B cell (primary cell): ENCODE data around the gene LAMA3. TPM values are rescaled to one million over a fixed set of nuclear protein-coding genes. Genes with fewer than 3 reads are reported as not detected.

ENCODE experiments used
- ATAC-seq: fragments of 200-7000 bp; cut with Tn5 transposase; one replicate; pipeline ENCODE4 v1.10.0; 2021; ENCODE audit warnings: low read depth, mild to moderate bottlenecking, moderate number of reproducible peaks, moderate library complexity
- CTCF ChIA-PET: fragments of 350-600 bp; sonication (Branson Sonifier 250); formaldehyde crosslinking; loops from one replicate; lab custom pipeline; 2021; ENCODE audit warnings: antibody characterized with exemption, inconsistent platforms; lab: Charles Lee
- POLR2A ChIA-PET: fragments of 350-600 bp; sonication (Branson Sonifier 250); formaldehyde crosslinking; loops from one replicate; lab custom pipeline; 2021; ENCODE audit warnings: antibody characterized with exemption; lab: Charles Lee
- DNase-seq: peaks from one replicate; pipeline ENCODE4 v3.0.0; 2013
- H2AFZ ChIP-seq: 2 replicates; pipeline ENCODE4 v1.6.1; 2012; ENCODE audit warnings: mild to moderate bottlenecking, low read depth, low read length; ENCODE audit not compliant: insufficient read depth, poor library complexity, severe bottlenecking
- H3K27ac ChIP-seq, 2 donors: 1 replicate in 1 of 2; 2 replicates in 1 of 2; pipeline ENCODE4 v1.5.1; 2012 to 2013; ENCODE audit warnings: low read length in 2 of 2, mild to moderate bottlenecking in 2 of 2, moderate library complexity in 1 of 2
- H3K27me3 ChIP-seq, 4 experiments: fragments of 200-600 bp in 1 of 4; sonication (generic) in 1 of 4; replicated peaks in 1 of 4; 1 replicate in 2 of 4; 2 replicates in 2 of 4; pipeline versions ENCODE4 v1.6.1 to v1.7.0; 2013 to 2016; ENCODE audit warnings: low read length in 3 of 4, mild to moderate bottlenecking in 2 of 4, mixed read lengths in 1 of 4, moderate library complexity in 1 of 4; ENCODE audit not compliant: insufficient read depth in 4 of 4, control insufficient read depth in 3 of 4; ENCODE audit errors: control extremely low read depth in 1 of 4
- H3K36me3 ChIP-seq, 2 experiments: replicated peaks in 1 of 2; 1 replicate in 1 of 2; 2 replicates in 1 of 2; pipeline versions ENCODE4 v1.6.1 to v1.7.1; 2013; ENCODE audit warnings: low read length in 1 of 2; ENCODE audit not compliant: insufficient read depth in 2 of 2, control insufficient read depth in 1 of 2; ENCODE audit errors: control extremely low read depth in 1 of 2, extremely low read depth in 1 of 2
- H3K4me1 ChIP-seq, 2 donors: fragments of 200-600 bp in 1 of 2; sonication (generic) in 1 of 2; 1 replicate in 1 of 2; 2 replicates in 1 of 2; pipeline versions ENCODE4 v1.5.1 to v1.6.1; 2013 to 2017; ENCODE audit warnings: low read length in 2 of 2; ENCODE audit not compliant: control insufficient read depth in 2 of 2, insufficient read depth in 2 of 2
- H3K4me2 ChIP-seq: replicated peaks from 2 replicates; pipeline ENCODE3; 2012; ENCODE audit warnings: mild to moderate bottlenecking, low read depth, low read length; ENCODE audit not compliant: poor library complexity, severe bottlenecking
- H3K4me3 ChIP-seq, 5 experiments: fragments of 200-600 bp in 1 of 5; sonication (generic) in 1 of 5; 1 replicate in 3 of 5; 2 replicates in 2 of 5; pipeline versions ENCODE4 v1.5.1 to v1.7.0; 2011 to 2016; ENCODE audit warnings: low read length in 4 of 5, mild to moderate bottlenecking in 4 of 5, low read depth in 2 of 5, control low read depth in 1 of 5, moderate library complexity in 1 of 5; ENCODE audit not compliant: insufficient read depth in 1 of 5; ENCODE audit errors: control extremely low read depth in 1 of 5, extremely low read depth in 1 of 5
- H3K79me2 ChIP-seq: fragments of 200-600 bp; sonication (generic); one replicate; pipeline ENCODE4 v1.6.0; 2016; ENCODE audit warnings: low read length; ENCODE audit not compliant: control insufficient read depth, insufficient read depth
- H3K9ac ChIP-seq: fragments of 200-600 bp; sonication (generic); 2 replicates; pipeline ENCODE4 v1.6.1; 2017; ENCODE audit warnings: mild to moderate bottlenecking, low read length, moderate library complexity
- H3K9me3 ChIP-seq, 3 donors: one replicate each; pipeline versions ENCODE4 v1.6.1 to v1.7.1; 2013; ENCODE audit warnings: low read length in 2 of 3; ENCODE audit not compliant: control insufficient read depth in 2 of 3, insufficient read depth in 1 of 3; ENCODE audit errors: control extremely low read depth in 1 of 3
- H4K20me1 ChIP-seq: 2 replicates; pipeline ENCODE4 v1.6.0; 2012; ENCODE audit warnings: mild to moderate bottlenecking, low read length; ENCODE audit not compliant: insufficient read depth, control insufficient read depth, poor library complexity, severe bottlenecking
- H3K27ac Mint-ChIP-seq: one replicate; pipeline ENCODE4 v1.8.0; 2021; ENCODE audit warnings: mixed read lengths
- H3K27me3 Mint-ChIP-seq: one replicate; pipeline ENCODE4 v1.8.0; 2021; ENCODE audit warnings: mixed read lengths
- H3K4me1 Mint-ChIP-seq: one replicate; pipeline ENCODE4 v1.8.0; 2021; ENCODE audit warnings: mixed read lengths
- H3K4me3 Mint-ChIP-seq: one replicate; pipeline ENCODE4 v1.8.0; 2021; ENCODE audit warnings: mixed read lengths
- H3K9me3 Mint-ChIP-seq: one replicate; pipeline ENCODE4 v1.8.0; 2022; ENCODE audit warnings: mixed read lengths; ENCODE audit not compliant: insufficient read depth
- CTCF ChIP-seq: fragments of 200-600 bp; IDR thresholded peaks from one replicate; pipeline ENCODE4 v1.8.0; 2022; ENCODE audit warnings: antibody characterized with exemption, mild to moderate bottlenecking
- EZH2 ChIP-seq: IDR thresholded peaks from 2 replicates; pipeline ENCODE4 v1.6.1; 2012; ENCODE audit warnings: borderline replicate concordance, low read depth, mild to moderate bottlenecking, moderate library complexity, low read length; ENCODE audit not compliant: insufficient read depth, poor library complexity, severe bottlenecking
- WGBS: methylation state at CpG from one replicate; pipeline ENCODE4 v1.1.5; 2013; ENCODE audit warnings: missing lambda C conversion rate; ENCODE audit not compliant: insufficient coverage; 5-methylcytosine and 5-hydroxymethylcytosine counted together
- intact Hi-C: fragments of 100-400 bp; cut with micrococcal nuclease; formaldehyde crosslinking; loops from one replicate; pipeline ENCODE4 v1.10.0; 2022
- polyA plus RNA-seq: library from polyadenylated mRNA; depleted of rRNA; stranded (reverse); fragments of >200 nt; gene quantifications from 2 replicates; pipeline ENCODE4 v1.2.3, GENCODE V29; 2012
- total RNA-seq, 2 donors: library from RNA; stranded (reverse); fragments of 120-200 nt in 1 of 2; gene quantifications; 1 replicate in 1 of 2; 2 replicates in 1 of 2; pipeline versions ENCODE4 v1.2.3 to v1.2.4, GENCODE V29; 2013 to 2022

The LAMA3 gene
- total and polyA plus RNA-seq, 2 donors (not counting 1 experiment from before 2014, with no cell fraction given), result 0.03 to 0.32 TPM

GRCh38 chr18:23690505-23691068 lies 1.3 kb downstream of the LAMA3 start:
- no peak for ATAC-seq
- Histone ChIP-seq H3K4me1 (peaks cover 14 to 15% of the 10 kb centered on the region in 2 donors), H3K4me3 (no peak overlapping the region), H3K27ac (no peak overlapping the region), H3K79me2 (no peaks in the 10 kb centered on the region), H3K9ac (no peak overlapping the region), H3K27me3 (peaks cover 0 to 34% (median 19%) of the 10 kb centered on the region in 4 experiments), H3K9me3 (peaks cover 0 to 3% (median 2%) of the 10 kb centered on the region in 3 donors), H3K4me2 (peak overlapping the region; percentile 74), H2AFZ (no peak overlapping the region), H3K36me3 (no peaks in the 10 kb centered on the region), H4K20me1 (no peaks in the 10 kb centered on the region)
- peaks cover 9% of the 10 kb centered on the region for H3K4me1 Mint-ChIP-seq
- DNase-seq, result no peak
- ChIA-PET POLR2A (no interaction called here), CTCF (interaction anchor here (0.9 kb wide), 1 partner anchor 18 kb away, joined by 3 read pairs; no protein-coding TSS in a partner anchor)
- H3K9me3 Mint-ChIP-seq, result no peaks in the 10 kb centered on the region
- TF ChIP-seq CTCF, result no peak
- TF ChIP-seq EZH2, result no peak
- H3K27ac Mint-ChIP-seq, result no peak overlapping the region
- peak overlapping the region; percentile 62 for H3K4me3 Mint-ChIP-seq
- H3K27me3 Mint-ChIP-seq, result peaks cover 43% of the 10 kb centered on the region
- WGBS, result 81% methylated on average over 16 of the region's 21 CpGs
- intact Hi-C loops, result no loop called here

- no peak for DNase-seq
- no peak for ATAC-seq
These were observed 4.6 kb downstream of the LAMA3 start for GRCh38 chr18:23693846-23694245.

More at GRCh38 chr18:23693846-23694245, 4.6 kb downstream of the LAMA3 start:
- Histone ChIP-seq H3K27me3 (peaks cover 0 to 22% (median 11%) of the 10 kb centered on the region in 4 experiments), H3K4me1 (peaks cover 13% of the 10 kb centered on the region in 2 donors), H2AFZ (no peak overlapping the region), H3K4me2 (no peak overlapping the region), H3K36me3 (no peaks in the 10 kb centered on the region), H3K4me3 (no peak overlapping the region), H3K27ac (no peak overlapping the region), H3K9me3 (peaks cover 0 to 3% (median 0%) of the 10 kb centered on the region in 3 donors), H3K9ac (no peak overlapping the region), H4K20me1 (no peaks in the 10 kb centered on the region), H3K79me2 (no peaks in the 10 kb centered on the region)
- no peak for TF ChIP-seq CTCF
- Mint-ChIP-seq H3K9me3 (no peaks in the 10 kb centered on the region), H3K4me3 (no peak overlapping the region), H3K27me3 (peaks cover 33% of the 10 kb centered on the region), H3K4me1 (peaks cover 9% of the 10 kb centered on the region), H3K27ac (no peak overlapping the region)
- WGBS, result 100% methylated on average over 1 of the region's 2 CpGs
- intact Hi-C loops, result no loop called here
- ChIA-PET POLR2A (no interaction called here), CTCF (no interaction called here)
